DLD1 (cell line): ENCODE data around the gene QRICH2.
"Not testable (repeated sequence)": the region's sequence is repeated elsewhere in the genome, so short reads cannot be mapped to it uniquely, and the experiment has no call there.

Experiments
- in situ Hi-C: cut with HindIII; loops from 2 replicates; pipeline ENCODE4 v1.10.0; 2017; ENCODE audit warnings: low sequenced_read_pairs

The QRICH2 gene

DNA sequence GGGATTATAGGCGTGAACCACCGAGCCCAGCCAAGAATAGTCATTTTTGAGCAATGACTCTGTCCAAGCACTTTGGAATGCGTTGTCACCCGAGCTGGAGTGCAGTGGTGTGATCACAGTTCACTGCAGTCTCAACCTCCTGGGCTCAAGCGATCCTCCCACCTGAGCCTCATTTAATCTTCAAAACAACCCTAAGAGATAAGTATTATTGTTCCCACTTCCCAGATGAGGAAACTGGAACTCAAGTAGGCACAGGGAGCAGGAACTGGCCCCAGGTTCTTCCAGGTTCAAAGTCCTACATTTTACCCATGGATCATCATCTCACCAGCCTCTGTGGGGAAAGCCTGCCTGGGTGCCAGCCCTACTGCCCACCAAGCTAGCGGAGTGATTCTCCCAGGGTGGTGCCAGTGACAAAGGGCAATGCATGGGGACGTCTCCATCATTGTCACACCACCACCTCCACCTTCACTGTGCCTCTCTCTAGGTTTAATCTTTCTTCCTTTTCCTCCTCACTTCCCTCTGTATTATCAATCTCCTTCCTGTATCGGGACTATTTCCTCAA lies 56.5 kb downstream of the QRICH2 start:
- in situ Hi-C loops: no loop called here

DNA sequence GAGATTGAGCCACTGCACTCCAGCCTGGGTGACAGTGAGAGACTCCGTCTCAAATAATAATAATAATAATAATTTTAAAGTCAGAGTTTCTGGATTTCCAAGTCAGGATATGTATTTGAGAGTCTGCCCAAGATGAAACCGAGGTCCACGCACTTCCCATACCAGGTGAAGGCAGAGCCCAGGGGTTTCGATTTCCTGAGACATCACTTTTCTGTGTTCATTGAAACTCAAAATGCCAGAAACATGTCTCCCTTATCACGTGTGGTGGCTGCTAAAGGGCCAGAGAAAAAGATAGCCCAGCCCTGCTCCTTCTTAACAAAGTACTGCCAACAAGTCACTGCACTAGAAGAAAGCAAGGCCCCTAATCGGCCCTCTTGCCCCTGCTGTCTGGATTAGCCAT lies 57.9 kb downstream of the QRICH2 start:
- in situ Hi-C loops: no loop called here

DNA sequence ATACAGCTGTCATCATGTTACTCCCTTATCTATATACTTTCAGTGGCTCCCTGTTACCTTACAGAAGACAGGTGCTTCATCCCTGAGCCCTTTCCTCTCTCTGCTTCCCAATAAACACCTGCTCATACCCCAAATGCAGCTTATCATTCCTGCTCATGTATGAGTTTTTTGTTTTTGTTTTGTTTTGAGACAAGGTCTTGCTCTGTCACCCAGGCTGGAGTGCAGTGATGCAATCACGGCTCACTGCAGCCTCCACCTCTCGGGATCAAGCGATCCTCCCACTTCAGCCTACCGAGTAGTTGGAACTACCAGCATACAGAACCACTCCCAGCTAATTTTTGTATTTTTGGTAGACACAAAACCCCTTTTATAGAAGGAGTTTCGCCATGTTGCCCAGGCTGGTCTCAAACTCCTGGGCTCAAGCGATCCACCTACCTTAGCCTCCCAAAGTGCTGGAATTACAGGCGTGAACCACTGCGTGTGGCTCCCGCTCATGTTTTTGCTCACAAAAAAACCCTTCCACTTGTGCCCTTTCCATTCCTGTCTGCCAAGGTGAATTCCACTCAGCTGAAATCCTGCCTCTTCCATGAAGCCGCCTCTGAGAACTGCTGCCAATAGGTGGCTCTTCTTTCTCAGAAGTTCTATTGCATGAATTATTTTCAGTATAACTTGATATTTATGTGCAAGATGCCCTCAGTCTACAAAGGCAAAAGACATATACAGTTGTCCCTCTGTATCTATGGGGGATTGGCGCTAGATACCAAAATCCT lies 59.9 kb downstream of the QRICH2 start:
- in situ Hi-C loops: no loop called here

- in situ Hi-C loops: no loop called here
Observed at GRCh38 chr17:76247304-76247703, 60.8 kb downstream of the QRICH2 start.

- in situ Hi-C loops: no loop called here
Observed at GRCh38 chr17:76246080-76247066, 61.7 kb downstream of the QRICH2 start.

GRCh38 chr17:76244721-76245120 lies 63.4 kb downstream of the QRICH2 start:
- in situ Hi-C loops: not testable (repeated sequence)

GRCh38 chr17:76243826-76244679 lies 64.0 kb downstream of the QRICH2 start:
- in situ Hi-C loops: no loop called here

- in situ Hi-C loops: no loop called here
Observed at GRCh38 chr17:76241691-76242255, 66.3 kb downstream of the QRICH2 start.

DNA sequence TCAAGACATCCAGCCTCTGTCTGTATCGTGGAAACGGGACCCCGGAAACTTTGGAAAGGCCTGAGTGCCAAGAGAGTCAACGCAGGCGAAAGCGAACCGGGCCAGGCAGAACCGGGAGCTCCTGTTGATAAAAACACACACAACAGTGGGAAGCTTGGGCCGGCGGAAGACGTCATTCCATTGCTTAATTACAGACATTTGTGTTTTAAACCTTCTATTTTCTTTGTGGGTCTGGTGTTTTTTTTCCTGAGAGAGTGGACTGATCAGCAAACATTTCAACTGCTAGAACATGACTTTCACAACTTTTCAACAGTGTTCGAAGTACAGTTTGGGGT lies 66.9 kb downstream of the QRICH2 start:
- in situ Hi-C loops: no loop called here

GRCh38 chr17:76240461-76241203 lies 67.4 kb downstream of the QRICH2 start, which contains the start of gene RNF157:
TSS of gene RNF157 (minus strand) at chr17:76240493. CDS start at chr17:76240240, 253 bp downstream.
- in situ Hi-C loops: no loop called here

GRCh38 chr17:76239538-76240274 lies 68.4 kb downstream of the QRICH2 start:
- in situ Hi-C loops: no loop called here

GRCh38 chr17:76238847-76239537 lies 69.1 kb downstream of the QRICH2 start:
- in situ Hi-C loops: no loop called here

- in situ Hi-C loops: no loop called here
Observed at GRCh38 chr17:76237859-76238313, 70.2 kb downstream of the QRICH2 start.

DNA sequence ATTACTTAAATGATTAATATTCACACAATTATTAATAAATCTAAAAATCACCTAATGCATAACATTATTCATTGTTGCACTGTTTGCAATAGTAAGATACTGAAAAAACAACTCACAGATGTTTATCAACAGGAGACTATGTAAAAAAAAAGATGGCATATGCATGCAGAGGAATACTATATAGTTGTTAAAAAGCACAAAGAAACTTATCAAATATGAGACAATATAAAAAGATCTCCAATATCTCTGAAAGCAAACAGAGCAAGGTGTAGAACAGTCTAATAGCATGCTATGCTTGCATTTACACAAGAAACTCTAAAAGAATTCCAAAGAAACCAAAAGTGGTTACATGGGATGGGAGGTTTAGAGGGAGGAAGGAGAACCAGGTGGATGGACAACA lies 71.5 kb downstream of the QRICH2 start:
- in situ Hi-C loops: no loop called here

DNA sequence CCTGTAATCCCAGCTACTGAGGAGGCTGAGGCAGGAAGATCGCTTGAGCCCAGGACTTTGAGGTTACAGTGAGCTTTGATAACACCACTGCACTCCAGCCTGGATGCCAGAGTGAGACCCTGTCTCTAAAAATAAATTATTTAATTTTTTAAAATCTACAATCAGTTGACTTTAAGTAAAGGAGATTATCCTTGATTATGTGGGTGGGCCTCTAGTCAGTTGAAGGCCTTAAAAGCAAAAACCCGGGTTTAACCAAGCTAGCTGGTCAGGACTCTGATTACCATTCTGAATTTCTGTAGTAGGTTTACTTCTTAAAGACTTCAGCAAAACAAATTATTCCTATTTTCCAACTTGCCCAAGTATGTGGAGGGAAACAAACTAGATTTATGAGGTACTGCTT lies 72.2 kb downstream of the QRICH2 start:
- in situ Hi-C loops: no loop called here

DNA sequence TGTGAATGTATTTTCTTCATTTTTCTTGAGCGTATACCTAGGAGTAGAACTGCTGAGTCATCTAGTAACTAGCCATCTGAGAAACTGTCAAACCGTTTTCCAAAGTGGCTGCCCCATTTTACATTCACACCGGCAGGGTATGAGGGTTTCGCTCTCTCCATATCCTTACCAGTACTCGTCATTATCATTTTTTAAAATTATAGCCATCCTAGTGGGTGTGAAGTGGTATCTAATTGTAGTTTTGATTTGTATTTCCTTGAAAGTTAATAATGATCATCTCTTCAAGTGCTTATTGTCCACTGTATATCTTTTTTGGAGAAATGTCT lies 73.8 kb downstream of the QRICH2 start:
- in situ Hi-C loops: no loop called here

DNA sequence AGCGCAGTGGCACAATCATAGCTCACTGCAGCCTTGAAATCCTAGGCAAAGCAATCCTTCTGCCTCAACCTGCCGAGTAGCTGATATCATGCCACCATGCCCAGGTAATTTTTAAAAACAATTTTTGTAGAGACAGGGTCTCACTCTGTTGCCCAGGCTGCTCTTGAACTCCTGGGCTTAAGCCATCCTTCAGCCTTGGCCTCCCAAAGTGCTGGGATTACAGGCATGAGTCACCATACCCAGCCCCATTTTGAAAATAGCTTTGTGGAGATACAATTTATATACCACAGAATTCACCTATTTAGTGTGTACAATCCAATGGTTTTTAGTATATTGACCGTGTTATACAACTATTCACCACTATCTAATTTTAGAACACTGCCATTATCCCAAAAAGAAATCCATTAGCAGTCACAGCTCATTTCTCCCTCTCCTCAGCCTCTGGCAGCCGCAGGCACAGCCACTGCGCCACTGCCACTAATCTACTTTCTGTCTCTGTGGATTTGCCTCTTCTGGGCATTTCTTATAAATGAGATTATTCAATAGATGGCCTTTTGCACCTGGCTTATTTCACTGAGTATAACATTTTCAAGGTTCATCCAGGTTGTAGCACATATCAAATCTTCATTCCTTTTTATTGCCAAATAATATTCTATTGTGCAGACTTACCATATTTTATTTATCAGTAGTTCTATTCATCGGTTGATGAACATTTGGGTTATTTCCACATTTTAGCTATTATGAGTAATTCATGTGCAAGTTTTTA lies 74.3 kb downstream of the QRICH2 start:
- in situ Hi-C loops: no loop called here

- in situ Hi-C loops: no loop called here
Observed at GRCh38 chr17:76232342-76232741, 75.7 kb downstream of the QRICH2 start.
